ENCODE data around the gene FAM53B.

The FAM53B gene

DNA sequence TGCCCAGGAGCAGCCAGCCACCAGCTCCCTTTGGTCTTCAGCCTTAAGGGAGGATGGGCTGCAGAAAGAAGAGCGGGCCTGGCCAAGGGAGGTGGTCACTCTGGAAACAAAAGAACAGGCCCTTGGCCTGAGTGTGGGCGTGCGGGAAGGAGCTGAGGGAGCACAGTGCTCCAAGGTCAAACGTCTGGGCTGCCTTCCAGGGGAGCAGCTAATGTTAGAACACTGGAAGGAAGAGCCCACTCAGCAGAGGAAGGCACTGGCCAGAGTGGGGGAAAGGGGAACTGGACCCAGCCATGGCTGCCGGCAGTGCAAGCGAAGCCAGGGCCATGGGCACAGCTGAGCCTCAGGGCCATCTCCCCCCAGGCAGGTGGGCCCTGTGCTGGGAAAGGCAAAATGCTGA is 42.7 kb downstream of the FAM53B start:
- no peak overlapping the region for H3K4me3 ChIP-seq (ENCODE audit: low read length)
- no CpG with 5 or more reads among the region's 6 CpGs for WGBS (ENCODE audit: insufficient coverage, insufficient read length)
- no peaks in the 10 kb centered on the region; the same call in 1 of the 2 replicates for H3K36me3 ChIP-seq (ENCODE audit: control insufficient read depth, insufficient read depth, low read length)
- H3K9me3 ChIP-seq (ENCODE audit: control insufficient read depth, insufficient read depth, low read length), result no peaks in the 10 kb centered on the region
- peaks cover 11% of the 10 kb centered on the region for H3K4me1 ChIP-seq (ENCODE audit: control insufficient read depth, insufficient read depth, low read length)
- no peak overlapping the region for H3K27ac ChIP-seq (ENCODE audit: low read length)
- no peaks in the 10 kb centered on the region for H3K27me3 ChIP-seq (ENCODE audit: control insufficient read depth, insufficient read depth, low read length)
- DNase-seq (ENCODE audit: low read depth, low spot score), result no peak

DNA sequence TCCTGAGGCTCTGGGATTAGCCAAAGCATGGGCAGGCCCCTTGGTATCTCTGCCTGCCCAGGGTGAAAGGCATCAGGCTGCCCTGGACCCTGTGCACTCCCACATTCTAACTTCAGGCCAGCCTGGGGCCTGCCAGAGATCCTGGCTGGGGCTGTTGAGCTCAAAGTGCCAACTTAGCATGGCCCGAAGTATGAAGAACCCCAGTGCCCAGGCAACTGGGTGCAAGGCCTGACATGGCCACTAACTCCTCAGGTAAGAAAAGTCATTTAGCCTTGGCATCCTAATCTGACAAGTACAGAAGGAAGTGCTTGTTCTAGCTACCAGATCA is 43.2 kb downstream of the FAM53B start:
- no CpG with 5 or more reads among the region's 1 CpG for WGBS (ENCODE audit: insufficient coverage, insufficient read length)
- H3K4me1 ChIP-seq (ENCODE audit: control insufficient read depth, insufficient read depth, low read length), result peaks cover 11% of the 10 kb centered on the region

DNA sequence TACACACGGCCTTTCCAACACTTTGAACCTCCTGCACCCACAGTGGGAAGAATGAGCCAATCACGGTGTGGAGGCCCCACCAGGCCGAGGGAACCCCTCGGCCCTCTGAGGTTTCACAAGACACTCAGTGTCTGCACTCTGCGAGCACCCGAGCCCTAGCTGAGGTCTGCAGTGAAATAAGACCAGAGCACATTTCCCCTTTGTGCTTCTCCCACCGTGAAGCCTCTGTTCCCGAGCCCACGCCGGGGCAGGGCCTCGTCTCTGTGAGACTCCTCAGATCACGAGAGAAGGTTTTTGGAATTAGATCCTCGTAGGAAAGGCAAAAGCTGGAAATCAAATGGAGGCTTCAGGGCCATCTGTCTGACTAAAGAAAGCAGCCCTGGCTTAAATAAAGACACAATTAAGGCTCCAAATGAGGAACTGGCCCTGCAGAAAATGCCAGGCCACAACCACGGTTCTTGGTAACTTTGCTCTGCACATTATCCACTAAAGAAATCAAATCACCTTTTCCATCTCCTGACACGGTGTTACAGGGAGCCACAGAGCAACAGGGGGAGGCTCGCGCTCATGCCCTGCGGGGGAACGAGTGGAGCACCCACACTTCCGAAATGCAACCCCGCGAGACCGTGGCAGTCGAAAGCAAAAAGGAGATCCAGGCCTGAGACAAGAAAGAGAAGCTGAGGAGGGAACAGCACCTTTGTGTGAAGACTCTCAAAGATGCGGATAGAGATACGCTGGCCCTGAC is 43.7 kb downstream of the FAM53B start:
- DNase-seq (ENCODE audit: low read depth, low spot score), result no peak
- H3K4me3 ChIP-seq (ENCODE audit: low read length), result no peak overlapping the region
- H3K36me3 ChIP-seq (ENCODE audit: control insufficient read depth, insufficient read depth, low read length), result no peaks in the 10 kb centered on the region; the same call in 1 of the 2 replicates
- WGBS (ENCODE audit: insufficient coverage, insufficient read length), result no CpG with 5 or more reads among the region's 26 CpGs
- H3K9me3 ChIP-seq (ENCODE audit: control insufficient read depth, insufficient read depth, low read length), result no peaks in the 10 kb centered on the region
- no peaks in the 10 kb centered on the region for H3K27me3 ChIP-seq (ENCODE audit: control insufficient read depth, insufficient read depth, low read length)
- no peak overlapping the region for H3K27ac ChIP-seq (ENCODE audit: low read length)
- peaks cover 6% of the 10 kb centered on the region for H3K4me1 ChIP-seq (ENCODE audit: control insufficient read depth, insufficient read depth, low read length)

More for the DNA sequence above, 43.2 kb downstream of the FAM53B start:
- Histone ChIP-seq H3K4me3 (ENCODE audit: low read length) (no peak overlapping the region), H3K27me3 (ENCODE audit: control insufficient read depth, insufficient read depth, low read length) (no peaks in the 10 kb centered on the region), H3K9me3 (ENCODE audit: control insufficient read depth, insufficient read depth, low read length) (no peaks in the 10 kb centered on the region), H3K27ac (ENCODE audit: low read length) (no peak overlapping the region), H3K36me3 (ENCODE audit: control insufficient read depth, insufficient read depth, low read length) (no peaks in the 10 kb centered on the region; the same call in 1 of the 2 replicates)
- DNase-seq (ENCODE audit: low read depth, low spot score), result no peak

DNA sequence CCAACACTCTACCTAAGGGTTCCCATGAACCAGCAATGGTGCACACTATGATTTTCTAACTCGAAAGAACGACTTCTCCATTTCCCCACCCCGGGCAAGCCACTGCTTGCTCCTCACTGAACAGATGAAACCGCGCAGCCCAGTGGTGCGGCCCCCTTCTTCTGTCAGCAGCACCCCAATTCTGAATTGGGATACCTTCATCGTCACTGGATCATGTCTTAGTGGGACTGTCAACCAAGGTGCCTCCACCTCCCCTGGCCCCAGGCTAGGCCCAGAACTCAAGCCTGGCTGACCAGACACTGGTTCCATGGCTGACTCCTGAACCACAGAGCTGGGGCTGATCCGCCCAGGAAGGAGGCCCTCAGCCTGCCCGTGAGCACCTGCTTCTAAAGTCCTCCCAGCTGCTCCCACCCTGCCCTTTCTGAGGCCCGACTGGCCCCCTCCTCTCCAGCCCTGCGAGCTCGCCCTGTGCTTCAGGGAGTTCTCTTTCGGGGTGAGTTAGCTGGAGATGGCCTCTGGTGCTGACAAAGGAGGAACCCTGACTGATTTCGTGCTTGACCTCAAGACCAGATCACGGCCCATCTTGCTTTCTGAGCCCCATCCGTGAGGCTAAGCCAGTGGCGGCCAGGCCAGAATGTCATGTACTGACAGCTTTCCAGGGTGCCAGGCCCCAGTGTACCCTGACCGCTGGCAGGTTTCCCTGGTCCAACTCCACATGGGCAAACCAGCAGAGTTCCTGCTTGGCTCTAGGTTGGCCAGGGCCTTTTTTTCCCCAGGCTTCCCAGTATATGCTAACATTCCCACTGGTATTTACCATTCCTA is 44.5 kb downstream of the FAM53B start:
- H3K4me1 ChIP-seq (ENCODE audit: control insufficient read depth, insufficient read depth, low read length), result peaks cover 2% of the 10 kb centered on the region; the same call in 1 of the 2 replicates
- WGBS (ENCODE audit: insufficient coverage, insufficient read length), result no CpG with 5 or more reads among the region's 18 CpGs
- no peaks in the 10 kb centered on the region for H3K9me3 ChIP-seq (ENCODE audit: control insufficient read depth, insufficient read depth, low read length)
- H3K4me3 ChIP-seq (ENCODE audit: low read length), result no peak overlapping the region
- H3K36me3 ChIP-seq (ENCODE audit: control insufficient read depth, insufficient read depth, low read length), result no peaks in the 10 kb centered on the region; the same call in 1 of the 2 replicates
- no peak overlapping the region for H3K27ac ChIP-seq (ENCODE audit: low read length)
- H3K27me3 ChIP-seq (ENCODE audit: control insufficient read depth, insufficient read depth, low read length), result no peaks in the 10 kb centered on the region
- DNase-seq (ENCODE audit: low read depth, low spot score), result no peak

DNA sequence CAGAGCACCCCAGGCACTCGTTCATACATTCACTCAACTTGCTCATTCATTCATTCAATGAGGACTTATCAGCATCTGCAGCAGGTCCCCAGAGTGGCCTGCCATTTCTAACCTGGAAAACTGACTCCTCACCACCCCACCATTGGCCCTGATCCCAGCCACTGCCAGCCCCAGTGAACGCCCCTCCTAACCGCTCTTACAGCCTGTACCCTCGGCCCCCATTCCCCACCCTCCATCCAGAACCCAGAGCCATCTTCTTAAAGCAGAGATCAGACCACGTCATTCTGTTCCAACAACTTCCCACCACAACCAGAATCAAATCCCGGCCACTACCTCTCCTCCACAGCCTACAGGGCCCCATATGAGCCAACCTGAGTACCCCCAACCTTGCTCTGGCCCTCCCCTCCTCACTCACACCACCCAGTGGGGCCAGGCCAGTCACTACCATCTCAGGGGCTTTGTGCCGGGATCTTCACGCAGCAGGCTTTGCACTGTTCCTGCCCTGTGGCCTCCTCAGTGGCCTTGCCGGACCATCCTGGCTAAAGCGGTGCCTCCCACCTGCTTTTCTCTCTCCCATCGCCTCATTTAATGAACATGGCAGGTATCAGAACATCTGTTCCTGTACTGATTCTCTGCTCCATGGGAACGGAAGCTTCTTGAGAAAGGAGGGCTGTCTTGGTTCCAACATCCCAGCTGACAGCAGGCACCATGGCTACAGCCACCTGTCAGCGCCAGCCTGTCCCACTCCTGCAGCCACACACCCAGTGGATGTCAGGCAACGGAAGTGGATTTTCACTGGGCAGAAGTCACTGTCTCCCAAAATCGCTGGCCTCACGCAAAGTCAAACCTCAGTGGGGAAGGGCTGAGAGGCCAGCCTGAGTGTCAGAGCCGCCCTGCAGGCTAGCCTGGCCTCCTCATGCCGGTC is 45.4 kb downstream of the FAM53B start:
- Histone ChIP-seq H3K4me3 (ENCODE audit: low read length) (no peak overlapping the region), H3K27me3 (ENCODE audit: control insufficient read depth, insufficient read depth, low read length) (no peaks in the 10 kb centered on the region), H3K27ac (ENCODE audit: low read length) (no peak overlapping the region), H3K36me3 (ENCODE audit: control insufficient read depth, insufficient read depth, low read length) (no peaks in the 10 kb centered on the region; the same call in 1 of the 2 replicates), H3K4me1 (ENCODE audit: control insufficient read depth, insufficient read depth, low read length) (peaks cover 2% of the 10 kb centered on the region; the same call in 1 of the 2 replicates), H3K9me3 (ENCODE audit: control insufficient read depth, insufficient read depth, low read length) (no peaks in the 10 kb centered on the region)
- WGBS (ENCODE audit: insufficient coverage, insufficient read length), result no CpG with 5 or more reads among the region's 18 CpGs
- no peak for DNase-seq (ENCODE audit: low read depth, low spot score)

DNA sequence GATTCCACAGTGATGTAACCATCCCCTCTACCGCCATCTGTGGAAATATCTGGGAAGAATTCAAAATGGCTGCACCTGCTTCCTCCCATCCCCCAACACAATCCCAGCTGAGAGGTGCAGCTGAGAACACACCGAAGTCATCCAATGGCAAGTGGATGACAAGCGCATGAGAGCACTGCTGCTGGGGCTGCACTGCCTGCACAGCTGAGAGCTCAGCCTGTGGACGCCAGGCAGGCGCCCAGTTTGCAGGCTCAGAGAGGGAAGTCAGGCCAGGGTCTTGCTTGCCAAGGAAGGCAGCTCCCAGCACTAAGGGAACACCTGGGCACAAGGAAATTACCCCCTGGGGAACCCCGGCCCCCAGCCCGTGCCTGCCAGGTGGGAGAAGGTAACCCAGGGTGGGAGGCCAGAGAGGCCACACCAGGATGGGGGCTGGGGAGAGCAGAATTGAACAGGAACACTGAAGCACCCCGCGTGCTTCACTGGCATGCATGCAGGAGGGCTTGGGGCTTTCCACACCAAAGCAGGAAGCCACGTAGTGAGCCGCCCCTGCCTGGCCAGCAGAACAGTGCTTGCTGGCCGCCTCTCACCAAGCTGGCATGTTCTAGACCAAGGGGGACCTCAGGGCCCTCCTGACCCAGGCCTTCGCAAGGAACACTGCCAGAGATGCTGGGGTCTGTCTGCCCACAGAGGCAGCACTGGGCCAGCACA is 46.2 kb downstream of the FAM53B start:
- no peaks in the 10 kb centered on the region for H3K9me3 ChIP-seq (ENCODE audit: control insufficient read depth, insufficient read depth, low read length)
- H3K27me3 ChIP-seq (ENCODE audit: control insufficient read depth, insufficient read depth, low read length), result no peaks in the 10 kb centered on the region
- peaks cover 2% of the 10 kb centered on the region; the same call in 1 of the 2 replicates for H3K4me1 ChIP-seq (ENCODE audit: control insufficient read depth, insufficient read depth, low read length)
- H3K27ac ChIP-seq (ENCODE audit: low read length), result no peak overlapping the region
- no peak for DNase-seq (ENCODE audit: low read depth, low spot score)
- no peaks in the 10 kb centered on the region for H3K36me3 ChIP-seq (ENCODE audit: control insufficient read depth, insufficient read depth, low read length)
- no CpG with 5 or more reads among the region's 13 CpGs for WGBS (ENCODE audit: insufficient coverage, insufficient read length)
- H3K4me3 ChIP-seq (ENCODE audit: low read length), result no peak overlapping the region

DNA sequence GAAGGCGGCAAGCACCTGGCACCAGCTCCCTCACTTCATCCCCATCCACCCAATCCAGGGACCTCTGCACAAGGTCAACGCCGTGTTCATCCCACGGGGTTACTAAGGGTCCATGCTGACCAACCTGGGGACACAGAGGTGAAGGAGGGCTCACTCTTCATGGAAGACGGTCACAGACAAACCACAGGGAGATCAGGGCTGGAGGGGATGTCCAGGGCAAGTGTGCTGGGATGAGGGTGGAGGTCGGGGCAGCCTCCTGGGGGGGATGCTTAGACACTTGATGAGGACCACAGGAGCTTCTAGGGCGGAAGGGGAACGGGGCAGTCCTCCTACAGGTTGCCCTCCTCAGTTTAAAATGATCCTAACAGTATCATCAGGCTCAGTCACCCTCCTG is 46.7 kb downstream of the FAM53B start:
- Histone ChIP-seq H3K27me3 (ENCODE audit: control insufficient read depth, insufficient read depth, low read length) (no peaks in the 10 kb centered on the region), H3K9me3 (ENCODE audit: control insufficient read depth, insufficient read depth, low read length) (no peaks in the 10 kb centered on the region), H3K4me1 (ENCODE audit: control insufficient read depth, insufficient read depth, low read length) (peaks cover 2% of the 10 kb centered on the region; the same call in 1 of the 2 replicates), H3K36me3 (ENCODE audit: control insufficient read depth, insufficient read depth, low read length) (no peaks in the 10 kb centered on the region), H3K27ac (ENCODE audit: low read length) (no peak overlapping the region), H3K4me3 (ENCODE audit: low read length) (no peak overlapping the region)
- no CpG with 5 or more reads among the region's 8 CpGs for WGBS (ENCODE audit: insufficient coverage, insufficient read length)
- no peak for DNase-seq (ENCODE audit: low read depth, low spot score)

DNA sequence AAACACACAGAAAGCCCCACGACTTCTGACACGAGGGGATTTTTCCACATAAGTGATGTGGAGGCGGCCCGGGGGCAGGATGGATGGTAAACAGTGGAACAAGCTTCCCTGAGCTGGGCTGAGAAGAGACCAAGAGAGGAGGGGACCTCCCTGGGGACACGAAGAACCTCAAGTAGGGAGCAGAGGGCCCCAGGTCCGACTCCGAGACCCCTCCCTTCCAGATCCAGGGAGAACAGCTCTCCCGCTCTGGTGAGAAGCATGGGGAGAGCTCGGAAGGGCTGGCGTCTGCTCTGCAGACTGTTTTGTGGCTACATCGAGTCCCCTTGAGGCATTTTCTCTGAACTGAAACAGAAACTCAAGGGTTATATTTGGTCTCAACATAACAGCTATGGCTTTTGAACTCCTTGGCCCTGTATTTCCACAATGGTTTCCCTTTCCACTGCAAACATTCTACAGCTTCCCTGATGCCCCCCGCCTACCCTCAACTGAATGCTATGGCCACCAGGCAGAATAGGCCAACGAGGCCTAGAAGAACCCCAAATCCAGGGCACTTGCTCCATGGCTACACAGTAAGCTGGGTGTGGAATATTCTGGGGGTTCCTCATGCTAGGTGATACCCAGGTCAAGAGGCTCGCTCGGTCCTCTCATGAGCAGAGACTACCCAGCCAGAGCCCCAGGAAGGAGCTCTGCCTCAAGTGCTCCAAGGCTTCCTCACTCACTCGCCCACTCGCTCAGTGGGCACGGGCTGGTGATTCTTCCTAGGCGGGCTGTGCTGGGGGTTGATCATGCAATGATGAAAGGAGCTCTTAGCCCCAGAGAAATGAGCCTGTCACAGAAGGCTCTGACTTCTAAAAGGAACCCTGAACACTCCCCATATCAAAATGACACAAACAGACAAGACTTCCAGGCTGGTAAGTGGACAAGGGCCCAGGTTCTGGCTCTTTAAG is 47.5 kb downstream of the FAM53B start:
- Histone ChIP-seq H3K4me3 (ENCODE audit: low read length) (no peak overlapping the region), H3K27me3 (ENCODE audit: control insufficient read depth, insufficient read depth, low read length) (no peaks in the 10 kb centered on the region), H3K9me3 (ENCODE audit: control insufficient read depth, insufficient read depth, low read length) (no peaks in the 10 kb centered on the region), H3K4me1 (ENCODE audit: control insufficient read depth, insufficient read depth, low read length) (peaks cover 2% of the 10 kb centered on the region; the same call in 1 of the 2 replicates), H3K27ac (ENCODE audit: low read length) (no peak overlapping the region), H3K36me3 (ENCODE audit: control insufficient read depth, insufficient read depth, low read length) (no peaks in the 10 kb centered on the region)
- no CpG with 5 or more reads among the region's 19 CpGs for WGBS (ENCODE audit: insufficient coverage, insufficient read length)
- no peak for DNase-seq (ENCODE audit: low read depth, low spot score)

DNA sequence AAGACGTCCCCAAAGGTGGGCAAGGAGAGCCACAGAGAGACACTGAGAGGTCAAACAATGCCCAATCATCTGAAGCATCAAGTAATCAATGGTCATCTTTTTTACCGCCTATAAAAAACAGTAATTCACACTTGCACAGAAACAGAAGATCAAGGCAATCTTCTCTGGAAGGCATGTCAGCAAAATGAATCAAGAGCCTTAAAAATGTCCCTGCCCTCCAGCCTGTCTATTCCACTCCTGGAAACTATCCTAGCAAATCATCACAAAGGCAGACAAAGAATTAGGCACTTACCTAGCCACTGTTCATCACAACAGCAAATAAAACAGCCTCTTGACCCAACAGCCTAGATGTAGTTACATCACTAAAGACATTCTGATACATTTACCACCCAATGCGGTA is 48.9 kb downstream of the FAM53B start:
- Histone ChIP-seq H3K36me3 (ENCODE audit: control insufficient read depth, insufficient read depth, low read length) (no peaks in the 10 kb centered on the region), H3K4me1 (ENCODE audit: control insufficient read depth, insufficient read depth, low read length) (peaks cover 2% of the 10 kb centered on the region; the same call in 1 of the 2 replicates), H3K27ac (ENCODE audit: low read length) (no peak overlapping the region), H3K4me3 (ENCODE audit: low read length) (no peak overlapping the region), H3K27me3 (ENCODE audit: control insufficient read depth, insufficient read depth, low read length) (no peaks in the 10 kb centered on the region), H3K9me3 (ENCODE audit: control insufficient read depth, insufficient read depth, low read length) (no peaks in the 10 kb centered on the region)
- DNase-seq (ENCODE audit: low read depth, low spot score), result no peak
- no CpG with 5 or more reads among the region's 3 CpGs for WGBS (ENCODE audit: insufficient coverage, insufficient read length)
